ENCODE measurements around the gene DNAH6. TPM values are rescaled to one million over a fixed set of nuclear protein-coding genes. Genes with fewer than 3 reads are reported as not detected.

Gene DNAH6
- total and polyA plus RNA-seq, 4 donors = 1.9 to 16.9 (median 8.5) TPM

- WGBS, 2 donors = 92 to 94% methylated on average over 6 of the region's 6 CpGs
These were observed 300.2 kb downstream of the DNAH6 start for GRCh38 chr2:84816426-84817026.

GRCh38 chr2:84817239-84817655 lies 300.9 kb downstream of the DNAH6 start:
- no peak overlapping the region for H3K4me3 ChIP-seq
- H3K4me1 ChIP-seq (ENCODE audit: control insufficient read depth in 5 of 5, insufficient read depth in 5 of 5, low read length in 5 of 5) = peaks cover 0 to 4% (median 0%) of the 10 kb centered on the region in 5 donors
- WGBS, 2 donors = 83 to 95% methylated on average over 2 of the region's 2 CpGs
- H3K36me3 ChIP-seq (ENCODE audit: control insufficient read depth in 4 of 4, insufficient read depth in 4 of 4, low read length in 4 of 4) = no peaks in the 10 kb centered on the region
- TF ChIP-seq CTCF (IDR thresholded peaks at IDR 0.05; ENCODE audit: control extremely low read depth, extremely low read depth) = no peak
- DNase-seq = no peak
- H3K9me3 ChIP-seq (ENCODE audit: control insufficient read depth in 4 of 4, insufficient read depth in 3 of 4, low read length in 3 of 4) = no peaks in the 10 kb centered on the region
- no peaks in the 10 kb centered on the region for H3K27me3 ChIP-seq (ENCODE audit: control insufficient read depth in 3 of 3, insufficient read depth in 3 of 3, low read length in 2 of 3)
- H3K27ac ChIP-seq (ENCODE audit: low read depth in 1 of 2, low read length in 1 of 2) = no peak overlapping the region
- no peak for ATAC-seq (ENCODE audit: insufficient read depth, low FRiP score)
- H3K9ac ChIP-seq (ENCODE audit: insufficient read depth in 1 of 2, low read length in 2 of 2) = no peak overlapping the region

More at GRCh38 chr2:84816426-84817026, 300.2 kb downstream of the DNAH6 start:
- H3K27me3 ChIP-seq (ENCODE audit: control insufficient read depth in 3 of 3, insufficient read depth in 3 of 3, low read length in 2 of 3) = no peaks in the 10 kb centered on the region
- no peak for TF ChIP-seq CTCF (IDR thresholded peaks at IDR 0.05; ENCODE audit: control extremely low read depth, extremely low read depth)
- H3K9me3 ChIP-seq (ENCODE audit: control insufficient read depth in 4 of 4, insufficient read depth in 3 of 4, low read length in 3 of 4) = no peaks in the 10 kb centered on the region
- ATAC-seq (ENCODE audit: insufficient read depth, low FRiP score) (no peak), DNase-seq (no peak)
- H3K4me1 ChIP-seq (ENCODE audit: control insufficient read depth in 5 of 5, insufficient read depth in 5 of 5, low read length in 5 of 5) = peaks cover 0 to 4% (median 0%) of the 10 kb centered on the region in 5 donors
- no peak overlapping the region for H3K9ac ChIP-seq (ENCODE audit: insufficient read depth in 1 of 2, low read length in 2 of 2)
- H3K4me3 ChIP-seq = no peak overlapping the region
- H3K27ac ChIP-seq (ENCODE audit: low read depth in 1 of 2, low read length in 1 of 2) = no peak overlapping the region
- no peaks in the 10 kb centered on the region for H3K36me3 ChIP-seq (ENCODE audit: control insufficient read depth in 4 of 4, insufficient read depth in 4 of 4, low read length in 4 of 4)

- ATAC-seq (ENCODE audit: insufficient read depth, low FRiP score) (no peak), DNase-seq (no peak)
- WGBS, 2 donors = 90 to 92% methylated on average over 7 of the region's 7 CpGs
- Histone ChIP-seq H3K36me3 (ENCODE audit: control insufficient read depth in 4 of 4, insufficient read depth in 4 of 4, low read length in 4 of 4) (no peaks in the 10 kb centered on the region), H3K27ac (ENCODE audit: low read depth in 1 of 2, low read length in 1 of 2) (no peak overlapping the region), H3K9me3 (ENCODE audit: control insufficient read depth in 4 of 4, insufficient read depth in 3 of 4, low read length in 3 of 4) (peaks cover 0 to 2% (median 0%) of the 10 kb centered on the region in 4 donors), H3K4me1 (ENCODE audit: control insufficient read depth in 5 of 5, insufficient read depth in 5 of 5, low read length in 5 of 5) (peaks cover 0 to 4% (median 0%) of the 10 kb centered on the region in 5 donors), H3K9ac (ENCODE audit: insufficient read depth in 1 of 2, low read length in 2 of 2) (no peak overlapping the region), H3K4me3 (no peak overlapping the region), H3K27me3 (ENCODE audit: control insufficient read depth in 3 of 3, insufficient read depth in 3 of 3, low read length in 2 of 3) (no peaks in the 10 kb centered on the region)
- TF ChIP-seq CTCF (IDR thresholded peaks at IDR 0.05; ENCODE audit: control extremely low read depth, extremely low read depth) = no peak
These were observed 305.5 kb downstream of the DNAH6 start for GRCh38 chr2:84821806-84822205.

GRCh38 chr2:84823229-84823628 lies 306.9 kb downstream of the DNAH6 start:
- no peak for ATAC-seq (ENCODE audit: insufficient read depth, low FRiP score)

More at GRCh38 chr2:84823229-84823628, 306.9 kb downstream of the DNAH6 start:
- no peak overlapping the region for H3K9ac ChIP-seq (ENCODE audit: insufficient read depth in 1 of 2, low read length in 2 of 2)
- 85 to 91% methylated on average over 5 of the region's 5 CpGs for WGBS, 2 donors
- no peak overlapping the region for H3K4me3 ChIP-seq
- H3K9me3 ChIP-seq (ENCODE audit: control insufficient read depth in 4 of 4, insufficient read depth in 3 of 4, low read length in 3 of 4) = peaks cover 0 to 2% (median 0%) of the 10 kb centered on the region in 4 donors
- H3K4me1 ChIP-seq (ENCODE audit: control insufficient read depth in 5 of 5, insufficient read depth in 5 of 5, low read length in 5 of 5) = peaks cover 0 to 4% (median 0%) of the 10 kb centered on the region in 5 donors
- no peak overlapping the region for H3K27ac ChIP-seq (ENCODE audit: low read depth in 1 of 2, low read length in 1 of 2)
- no peak for DNase-seq
- H3K36me3 ChIP-seq (ENCODE audit: control insufficient read depth in 4 of 4, insufficient read depth in 4 of 4, low read length in 4 of 4) = no peaks in the 10 kb centered on the region
- no peaks in the 10 kb centered on the region for H3K27me3 ChIP-seq (ENCODE audit: control insufficient read depth in 3 of 3, insufficient read depth in 3 of 3, low read length in 2 of 3)
- TF ChIP-seq CTCF (IDR thresholded peaks at IDR 0.05; ENCODE audit: control extremely low read depth, extremely low read depth) = no peak
